ENCODE results near the gene AGTRAP.

Gene AGTRAP

DNA sequence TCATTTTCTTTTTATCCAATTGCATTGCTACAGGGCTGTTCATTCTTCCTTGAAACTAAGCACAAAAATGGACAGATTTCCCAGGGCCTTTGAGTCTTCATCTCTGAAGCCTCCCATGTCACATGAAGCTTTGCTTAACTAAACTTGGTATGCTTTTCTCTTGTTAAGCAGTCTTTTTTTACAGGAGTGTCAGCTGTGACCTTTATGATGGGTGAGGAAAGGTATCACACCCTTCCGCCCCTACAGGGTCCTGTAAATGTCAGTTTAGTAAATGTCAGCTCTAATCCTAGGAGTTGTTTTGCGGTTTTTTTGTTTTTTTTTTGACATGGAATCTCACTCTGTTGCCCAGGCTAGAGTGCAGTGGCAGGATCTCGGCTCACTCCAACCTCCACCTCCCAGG, 2.6 kb upstream of the AGTRAP start:
- H3K4me1 ChIP-seq = peaks cover 12% of the 10 kb centered on the region
- in situ Hi-C loops (cut with MboI; ENCODE audit: low sequenced_read_pairs) = no loop called here
- H3K36me3 ChIP-seq (replicated peaks) = no peaks in the 10 kb centered on the region
- no peaks in the 10 kb centered on the region for H3K27me3 ChIP-seq (ENCODE audit: low read depth)
- H3K4me3 ChIP-seq = no peak overlapping the region
- DNase-seq (ENCODE audit: low spot score in 2 of 2) = no peak
- H3K9me3 ChIP-seq = no peaks in the 10 kb centered on the region

DNA sequence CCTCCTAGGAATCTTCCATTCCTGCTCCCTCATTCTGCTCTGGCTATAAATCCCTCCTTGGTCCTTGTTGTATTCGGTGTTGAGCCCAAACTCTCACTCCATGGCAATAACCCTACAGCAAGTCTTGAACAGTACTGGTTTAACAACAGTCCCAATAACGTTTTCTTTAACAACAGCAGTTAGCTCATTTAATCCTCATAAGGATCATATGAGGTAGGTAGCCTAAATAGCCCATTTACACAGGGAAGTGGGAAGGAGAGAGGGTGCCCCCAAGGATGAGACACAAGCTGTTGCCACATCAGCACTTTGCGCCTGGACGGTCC, 444 bp upstream of the AGTRAP start:
- no peaks in the 10 kb centered on the region for H3K36me3 ChIP-seq (replicated peaks)
- no peaks in the 10 kb centered on the region for H3K9me3 ChIP-seq
- H3K4me3 ChIP-seq = peak overlapping the region; percentile 95
- no peak for DNase-seq (ENCODE audit: low spot score in 2 of 2)
- H3K4me1 ChIP-seq = peaks cover 12% of the 10 kb centered on the region
- H3K27me3 ChIP-seq (ENCODE audit: low read depth) = no peaks in the 10 kb centered on the region
- in situ Hi-C loops (cut with MboI; ENCODE audit: low sequenced_read_pairs) = no loop called here

DNA sequence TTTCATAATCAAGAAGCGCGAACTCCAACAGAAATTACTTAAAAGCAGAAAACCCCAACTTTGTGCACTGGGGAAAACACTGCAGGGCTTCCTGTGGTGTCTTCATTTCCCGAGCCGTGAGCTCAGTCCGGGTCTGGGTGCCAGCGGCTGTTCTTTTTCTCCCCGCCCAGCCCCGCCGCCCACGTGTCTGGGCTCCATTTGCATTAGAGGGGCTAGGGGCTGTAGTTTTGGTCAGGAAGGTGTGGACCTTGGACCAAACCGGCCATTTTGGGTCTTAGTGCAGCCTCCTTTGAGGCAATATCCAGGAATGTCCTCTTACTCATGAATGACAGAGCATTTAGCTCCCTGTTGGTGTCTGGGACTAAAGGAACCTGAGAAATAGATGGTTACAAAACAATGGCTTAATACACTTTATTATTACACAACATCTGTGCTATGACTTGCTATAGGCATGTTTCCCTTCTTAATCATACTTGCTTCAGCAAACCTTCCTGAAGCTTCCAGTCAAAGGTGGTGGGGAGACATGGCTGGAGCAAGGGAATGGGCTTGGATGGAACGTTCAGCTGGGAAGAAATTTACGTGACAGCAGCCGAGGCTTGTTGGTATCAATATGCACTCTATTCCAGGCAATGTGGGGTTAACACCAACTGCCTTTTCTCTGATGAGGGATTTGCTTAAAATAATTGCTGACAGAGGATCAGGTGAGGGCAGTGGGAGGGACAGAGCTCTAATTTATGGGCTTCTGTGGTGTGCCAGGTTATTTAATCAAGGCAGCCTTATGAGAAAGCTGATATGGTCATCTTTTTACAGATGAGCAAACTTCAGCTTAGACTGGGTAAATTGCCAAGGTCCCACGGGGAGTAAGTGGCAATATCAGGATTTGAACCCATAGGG, 1.1 kb downstream of the AGTRAP start:
- Histone ChIP-seq H3K4me3 (peak overlapping the region; percentile 95), H3K36me3 (replicated peaks) (no peaks in the 10 kb centered on the region), H3K9me3 (no peaks in the 10 kb centered on the region), H3K27me3 (ENCODE audit: low read depth) (no peaks in the 10 kb centered on the region), H3K4me1 (peaks cover 12% of the 10 kb centered on the region)
- in situ Hi-C loops (cut with MboI; ENCODE audit: low sequenced_read_pairs) = no loop called here
- peak; percentile 26 to 67 for DNase-seq (ENCODE audit: low spot score in 2 of 2)

DNA sequence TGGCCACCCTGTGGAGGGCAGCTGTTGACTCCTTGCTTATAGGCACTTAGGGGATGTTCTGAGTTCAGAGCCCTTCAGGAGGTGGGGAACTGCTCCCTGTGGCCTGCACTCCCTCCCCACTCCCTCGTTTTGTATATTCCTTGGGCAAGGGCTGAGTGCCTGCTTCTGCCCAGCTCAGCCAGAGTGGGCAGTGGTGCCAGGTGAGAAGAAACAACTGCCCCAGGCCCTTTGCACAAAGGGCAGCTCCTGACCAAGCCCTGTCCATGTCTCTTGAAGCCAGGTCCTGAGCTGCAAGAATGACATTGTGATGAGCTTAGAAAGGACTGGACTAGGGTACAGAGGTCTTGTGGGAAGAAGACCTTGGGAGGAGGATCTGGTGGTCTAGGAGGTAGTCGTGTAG, 2.2 kb downstream of the AGTRAP start:
- H3K4me1 ChIP-seq = peaks cover 12% of the 10 kb centered on the region
- in situ Hi-C loops (cut with MboI; ENCODE audit: low sequenced_read_pairs) = no loop called here
- no peaks in the 10 kb centered on the region for H3K27me3 ChIP-seq (ENCODE audit: low read depth)
- H3K36me3 ChIP-seq (replicated peaks) = no peaks in the 10 kb centered on the region
- no peak overlapping the region for H3K4me3 ChIP-seq
- H3K9me3 ChIP-seq = no peaks in the 10 kb centered on the region
- no peak for DNase-seq (ENCODE audit: low spot score in 2 of 2)

DNA sequence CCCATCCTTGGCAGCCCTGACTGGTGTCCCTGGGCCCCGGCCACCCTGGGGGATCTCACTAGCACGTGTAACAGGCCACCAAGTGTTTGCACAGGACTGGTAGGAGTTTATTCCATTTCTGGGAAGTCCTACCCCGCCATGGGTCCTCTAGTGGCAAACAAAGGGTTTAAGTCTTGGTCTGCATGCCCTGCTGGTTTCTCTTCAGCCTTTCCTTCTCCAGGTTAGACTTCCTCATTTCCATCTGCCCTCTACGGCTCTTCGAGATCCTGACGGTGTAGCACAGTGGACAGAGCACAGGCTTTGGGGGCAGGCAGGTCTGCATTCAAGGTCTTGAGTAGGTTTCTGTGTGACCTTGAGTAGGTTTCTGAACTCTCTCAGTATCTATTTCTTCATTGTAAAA, 2.8 kb downstream of the AGTRAP start:
- no peaks in the 10 kb centered on the region for H3K36me3 ChIP-seq (replicated peaks)
- no peak overlapping the region for H3K4me3 ChIP-seq
- no peaks in the 10 kb centered on the region for H3K9me3 ChIP-seq
- H3K27me3 ChIP-seq (ENCODE audit: low read depth) = no peaks in the 10 kb centered on the region
- peaks cover 12% of the 10 kb centered on the region for H3K4me1 ChIP-seq
- no peak for DNase-seq (ENCODE audit: low spot score in 2 of 2)
- in situ Hi-C loops (cut with MboI; ENCODE audit: low sequenced_read_pairs) = no loop called here

DNA sequence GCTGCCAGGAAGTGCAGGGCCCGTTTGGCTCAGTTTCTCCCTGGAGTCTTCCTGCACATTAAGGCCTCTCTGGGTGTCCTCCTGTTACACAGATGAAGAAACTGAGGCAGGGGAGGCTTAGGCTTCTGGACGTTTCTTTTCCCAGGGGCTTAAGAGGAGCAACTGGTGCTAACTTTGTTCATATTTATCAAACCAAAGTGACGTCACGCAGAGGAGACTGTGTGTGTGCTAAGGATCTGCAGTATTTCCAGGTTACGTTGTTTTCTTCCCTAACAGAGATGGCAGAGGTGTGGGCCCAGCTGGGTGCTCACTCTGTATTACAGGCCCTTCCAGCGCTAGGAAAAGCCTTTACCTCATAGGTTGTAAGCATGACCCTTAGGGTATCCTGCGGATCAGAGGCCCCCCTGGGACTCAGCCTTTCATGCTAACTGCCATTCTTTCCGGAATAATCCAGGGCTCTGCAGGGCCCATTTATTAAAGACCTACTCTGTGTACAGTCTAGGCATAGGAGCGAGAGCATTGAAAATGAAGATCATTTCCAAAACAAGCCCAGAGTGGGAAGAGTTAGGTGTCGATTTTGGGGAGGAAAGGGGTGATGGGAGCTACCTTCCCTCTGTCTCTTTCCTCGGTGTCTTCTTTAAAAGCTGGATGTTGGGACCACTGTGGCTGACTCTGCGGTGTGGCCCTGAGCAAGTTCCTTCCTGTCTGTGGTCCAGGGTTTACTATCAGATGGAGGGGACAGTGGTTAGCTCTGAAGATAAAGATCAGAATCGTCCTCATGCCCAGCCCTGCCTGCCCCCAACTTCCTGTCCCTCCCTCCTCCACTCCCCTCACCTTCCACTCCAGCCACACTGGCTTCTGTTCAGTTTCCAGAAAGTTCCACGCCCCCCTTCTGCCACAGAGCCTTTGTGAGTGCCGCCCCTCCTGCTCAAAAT, 4.6 kb downstream of the AGTRAP start:
- in situ Hi-C loops (cut with MboI; ENCODE audit: low sequenced_read_pairs) = no loop called here
- Histone ChIP-seq H3K9me3 (no peaks in the 10 kb centered on the region), H3K4me3 (no peak overlapping the region), H3K27me3 (ENCODE audit: low read depth) (no peaks in the 10 kb centered on the region), H3K36me3 (replicated peaks) (no peaks in the 10 kb centered on the region), H3K4me1 (peaks cover 11% of the 10 kb centered on the region)
- no peak for DNase-seq (ENCODE audit: low spot score in 2 of 2)

DNA sequence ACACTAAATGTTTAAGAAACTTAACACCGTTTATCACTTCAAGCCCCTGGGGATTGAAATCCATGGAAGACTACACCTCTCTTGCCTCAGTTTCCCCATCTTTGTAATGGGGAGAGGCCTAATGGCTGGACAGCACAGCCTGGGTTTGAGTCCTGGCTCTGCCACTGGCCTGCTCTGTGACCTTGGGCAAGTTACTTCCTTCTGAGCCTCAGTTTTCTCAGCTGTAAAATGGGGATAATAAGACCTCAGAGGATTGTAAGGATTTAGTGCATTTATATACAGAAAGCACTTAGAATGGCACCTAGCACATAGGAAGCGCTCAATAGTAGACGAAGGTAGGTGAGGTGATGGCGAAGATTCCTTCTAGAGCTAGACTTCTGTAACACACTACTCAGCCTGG, 5.5 kb downstream of the AGTRAP start:
- H3K36me3 ChIP-seq (replicated peaks) = no peaks in the 10 kb centered on the region; the same call in 1 of the 2 replicates
- H3K9me3 ChIP-seq = no peaks in the 10 kb centered on the region
- in situ Hi-C loops (cut with MboI; ENCODE audit: low sequenced_read_pairs) = no loop called here
- peaks cover 8% of the 10 kb centered on the region; the same call in 1 of the 2 replicates for H3K4me1 ChIP-seq
- DNase-seq (ENCODE audit: low spot score in 2 of 2) = no peak
- no peaks in the 10 kb centered on the region for H3K27me3 ChIP-seq (ENCODE audit: low read depth)
- no peak overlapping the region for H3K4me3 ChIP-seq

DNA sequence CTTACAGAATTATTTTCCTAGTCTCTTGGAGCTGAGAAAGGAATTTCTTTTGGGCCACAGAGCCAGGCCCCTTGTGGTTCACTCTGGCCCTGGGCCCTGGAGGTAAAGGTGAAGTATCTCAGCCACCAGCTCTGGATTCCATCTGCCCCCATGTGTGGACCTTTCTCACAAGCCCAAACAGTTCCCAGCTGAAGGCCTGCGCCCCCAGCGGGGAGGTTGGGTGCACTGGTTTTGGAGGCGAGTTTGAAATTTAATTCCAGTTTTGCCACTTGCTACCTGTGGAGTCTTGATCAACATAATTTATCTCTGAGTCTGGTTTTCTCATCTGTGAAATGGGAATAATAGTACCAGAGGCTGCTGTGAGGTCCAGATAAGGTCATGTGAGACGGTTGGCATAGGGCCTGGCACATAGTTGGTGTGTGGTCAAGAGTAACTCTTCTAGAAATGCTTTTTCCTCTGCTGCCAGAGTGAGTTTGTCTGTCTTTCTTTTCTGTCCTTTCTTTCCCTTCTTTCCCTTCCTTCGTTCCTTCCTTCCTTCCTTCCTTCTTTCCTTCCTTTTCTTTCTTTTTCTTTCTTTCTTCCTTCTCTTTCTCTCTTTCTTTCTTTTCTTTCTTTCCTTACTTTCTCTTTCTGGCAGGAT, 6.1 kb downstream of the AGTRAP start:
- Histone ChIP-seq H3K27me3 (ENCODE audit: low read depth) (no peaks in the 10 kb centered on the region), H3K9me3 (no peaks in the 10 kb centered on the region), H3K4me1 (peaks cover 4% of the 10 kb centered on the region; the same call in 1 of the 2 replicates), H3K36me3 (replicated peaks) (no peaks in the 10 kb centered on the region; the same call in none of the 2 replicates), H3K4me3 (no peak overlapping the region)
- no peak for DNase-seq (ENCODE audit: low spot score in 2 of 2)
- in situ Hi-C loops (cut with MboI; ENCODE audit: low sequenced_read_pairs) = no loop called here

DNA sequence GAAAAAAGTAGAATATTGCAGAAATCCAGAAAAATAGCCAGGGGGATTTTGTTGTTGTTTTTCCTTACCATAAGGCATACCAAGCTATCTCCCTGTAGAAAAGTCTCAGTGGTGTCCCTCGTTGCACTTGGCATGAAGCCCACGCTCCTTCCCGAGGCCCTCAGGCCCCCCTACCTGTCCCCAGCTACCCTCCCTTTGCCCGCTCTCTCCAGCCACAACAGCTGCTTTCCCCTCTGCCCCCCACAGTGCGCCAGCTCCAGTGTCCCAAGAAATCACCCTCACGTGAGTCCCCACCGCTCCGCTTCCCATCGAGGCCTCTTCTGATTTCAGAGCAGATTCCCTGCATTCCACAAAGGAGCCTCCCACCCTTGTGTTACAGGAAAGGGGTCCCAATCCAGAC, 8.4 kb downstream of the AGTRAP start:
- Histone ChIP-seq H3K9me3 (no peaks in the 10 kb centered on the region), H3K36me3 (replicated peaks) (peaks cover 6% of the 10 kb centered on the region), H3K27me3 (ENCODE audit: low read depth) (no peaks in the 10 kb centered on the region), H3K4me3 (no peak overlapping the region), H3K4me1 (no peaks in the 10 kb centered on the region)
- DNase-seq (ENCODE audit: low spot score in 2 of 2) = no peak
- in situ Hi-C loops (cut with MboI; ENCODE audit: low sequenced_read_pairs) = no loop called here

DNA sequence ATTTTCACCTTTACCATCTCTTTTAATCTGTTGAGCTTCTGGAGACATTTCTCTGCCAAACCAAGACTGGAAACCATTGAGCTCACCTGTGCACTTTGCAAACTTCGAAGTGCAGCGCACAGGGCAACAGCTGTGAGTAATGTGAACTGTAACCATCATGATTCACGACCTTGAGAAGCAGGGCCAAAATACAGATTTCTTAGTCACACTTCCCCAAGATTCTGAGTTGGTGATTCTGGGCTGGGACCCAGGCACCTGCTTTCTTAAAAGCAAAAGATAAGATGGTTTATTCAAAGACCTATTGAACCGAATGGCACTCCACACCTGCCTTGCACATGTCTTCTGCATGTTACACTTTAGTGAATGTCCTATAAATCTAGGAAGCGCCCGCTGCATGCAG, 10.2 kb downstream of the AGTRAP start:
- H3K4me1 ChIP-seq = no peaks in the 10 kb centered on the region
- in situ Hi-C loops (cut with MboI; ENCODE audit: low sequenced_read_pairs) = no loop called here
- H3K36me3 ChIP-seq (replicated peaks) = peaks cover 14% of the 10 kb centered on the region
- H3K27me3 ChIP-seq (ENCODE audit: low read depth) = no peaks in the 10 kb centered on the region
- DNase-seq (ENCODE audit: low spot score in 2 of 2) = no peak
- H3K4me3 ChIP-seq = no peak overlapping the region
- H3K9me3 ChIP-seq = no peaks in the 10 kb centered on the region

DNA sequence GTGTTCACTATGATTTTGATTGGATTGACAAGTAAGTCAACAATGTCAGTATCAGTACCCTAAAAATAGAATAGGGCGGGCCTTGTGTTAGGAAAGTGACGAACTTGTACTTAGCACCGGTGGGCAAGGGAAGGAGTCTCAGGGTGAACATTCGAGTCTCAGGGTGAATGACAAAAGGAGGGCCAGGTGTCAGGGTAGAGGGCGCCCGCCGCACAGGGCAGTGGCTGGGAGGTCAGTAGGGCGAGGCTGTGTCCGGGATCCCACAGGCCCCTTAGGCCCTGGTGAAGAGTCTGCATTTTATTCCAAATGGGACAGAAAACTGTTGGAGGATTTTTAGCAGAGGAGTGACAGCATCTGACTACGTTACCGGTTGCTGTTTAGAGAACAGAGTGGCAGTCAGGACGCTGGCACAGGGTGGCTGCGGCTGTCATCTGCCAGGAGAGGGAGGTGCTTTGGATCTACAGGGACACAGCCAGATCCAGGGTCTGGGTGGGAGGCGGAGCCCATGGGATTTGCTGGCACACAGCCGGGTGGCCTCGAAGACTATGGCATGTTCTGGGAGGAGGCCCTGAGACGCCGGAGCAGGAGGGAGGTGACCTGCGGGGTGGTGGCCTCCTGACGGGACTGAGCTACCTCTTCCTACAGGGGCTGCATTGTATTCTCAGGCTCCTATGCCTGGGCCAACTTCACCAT, 11.0 kb downstream of the AGTRAP start:
- H3K36me3 ChIP-seq (replicated peaks) = peaks cover 14% of the 10 kb centered on the region
- no peaks in the 10 kb centered on the region for H3K9me3 ChIP-seq
- in situ Hi-C loops (cut with MboI; ENCODE audit: low sequenced_read_pairs) = no loop called here
- no peak for DNase-seq (ENCODE audit: low spot score in 2 of 2)
- no peaks in the 10 kb centered on the region for H3K27me3 ChIP-seq (ENCODE audit: low read depth)
- H3K4me1 ChIP-seq = no peaks in the 10 kb centered on the region
- H3K4me3 ChIP-seq = no peak overlapping the region

DNA sequence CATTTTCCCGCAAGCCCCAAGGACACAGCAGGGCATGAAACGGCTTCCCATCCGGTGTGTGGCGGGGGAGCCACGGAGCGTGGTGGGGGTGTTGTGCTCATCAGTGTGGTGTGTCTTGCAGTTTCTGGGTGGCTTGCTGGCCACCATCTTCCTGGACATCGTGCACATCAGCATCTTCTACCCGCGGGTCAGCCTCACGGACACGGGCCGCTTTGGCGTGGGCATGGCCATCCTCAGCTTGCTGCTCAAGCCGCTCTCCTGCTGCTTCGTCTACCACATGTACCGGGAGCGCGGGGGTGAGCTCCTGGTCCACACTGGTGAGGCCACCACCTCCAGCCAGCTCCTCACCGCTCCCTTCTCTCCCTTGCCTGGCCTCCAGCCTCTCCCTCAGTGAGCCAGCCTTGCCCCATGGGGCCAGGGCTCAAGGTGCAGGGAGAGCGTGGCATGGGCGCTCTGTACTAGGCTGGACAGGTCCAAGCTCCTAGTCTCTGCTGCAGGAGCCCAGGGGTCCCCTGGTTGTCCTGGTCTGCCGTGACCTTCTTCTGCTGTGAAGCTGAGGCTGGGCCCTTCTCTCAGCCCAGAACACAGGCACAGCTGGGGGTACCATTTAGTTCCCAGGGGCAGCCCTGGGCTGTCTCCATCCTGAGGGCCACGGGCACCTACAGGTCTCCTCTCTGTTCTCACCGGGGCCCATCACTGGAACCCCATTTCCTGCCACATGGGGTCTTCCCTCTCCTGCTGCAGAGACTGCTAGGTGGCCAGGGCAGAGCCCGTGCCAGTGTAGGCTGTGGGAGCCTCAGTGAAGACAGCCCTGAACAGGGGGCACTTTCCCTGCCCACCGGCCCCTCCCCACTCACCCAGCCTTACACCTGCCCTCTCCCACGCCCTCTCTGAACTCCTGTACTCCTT, 12.6 kb downstream of the AGTRAP start:
- no peak for DNase-seq (ENCODE audit: low spot score in 2 of 2)

More for the DNA sequence above, 12.6 kb downstream of the AGTRAP start:
- in situ Hi-C loops (cut with MboI; ENCODE audit: low sequenced_read_pairs) = no loop called here
- Histone ChIP-seq H3K9me3 (no peaks in the 10 kb centered on the region), H3K4me3 (no peak overlapping the region), H3K36me3 (replicated peaks) (peaks cover 14% of the 10 kb centered on the region), H3K4me1 (no peaks in the 10 kb centered on the region), H3K27me3 (ENCODE audit: low read depth) (no peaks in the 10 kb centered on the region)

All from HAP-1 (cell line).